GM21825 (cell line): ENCODE data around the gene UNC13A.

Experiments used
- ATAC-seq: cut with Tn5 transposase; IDR thresholded peaks from one replicate; pipeline ENCODE4 v1.9.1; 2021; ENCODE audit warnings: mild to moderate bottlenecking, moderate library complexity; ENCODE audit not compliant: unreplicated experiment

UNC13A gene

GRCh38 chr19:17687857-17688784 lies at the start of gene UNC13A:
TSS of gene UNC13A (minus strand) at chr19:17688354. CDS start at chr19:17688199, 155 bp downstream.
- ATAC-seq, result no peak

GRCh38 chr19:17737690-17738153 lies 49.6 kb upstream of the UNC13A start:
- ATAC-seq, result no peak

GRCh38 chr19:17735410-17735809 lies 47.3 kb upstream of the UNC13A start:
- ATAC-seq, result no peak

GRCh38 chr19:17734146-17734545 lies 46.0 kb upstream of the UNC13A start:
- ATAC-seq, result no peak

- ATAC-seq, result no peak
Observed at GRCh38 chr19:17733127-17733526, 45.0 kb upstream of the UNC13A start.

- no peak for ATAC-seq
Observed at GRCh38 chr19:17727843-17728242, 39.7 kb upstream of the UNC13A start.

GRCh38 chr19:17726964-17727773 lies 39.0 kb upstream of the UNC13A start:
- no peak for ATAC-seq

GRCh38 chr19:17726136-17726741 lies 38.1 kb upstream of the UNC13A start:
- ATAC-seq, result no peak

- no peak for ATAC-seq
Observed at GRCh38 chr19:17725422-17726078, 37.4 kb upstream of the UNC13A start.

- ATAC-seq, result no peak
Observed at GRCh38 chr19:17724655-17725054, 36.5 kb upstream of the UNC13A start.

- no peak for ATAC-seq
Observed at GRCh38 chr19:17722655-17723240, 34.6 kb upstream of the UNC13A start.

- ATAC-seq, result no peak
Observed at GRCh38 chr19:17721821-17722220, 33.7 kb upstream of the UNC13A start.

GRCh38 chr19:17721111-17721628 lies 33.0 kb upstream of the UNC13A start:
- ATAC-seq, result no peak

- no peak for ATAC-seq
Observed at GRCh38 chr19:17720440-17720839, 32.3 kb upstream of the UNC13A start.

GRCh38 chr19:17719730-17720400 lies 31.7 kb upstream of the UNC13A start:
- no peak for ATAC-seq

- no peak for ATAC-seq
Observed at GRCh38 chr19:17718947-17719711, 31.0 kb upstream of the UNC13A start, which contains the start of gene MAP1S. TSS of gene MAP1S (plus strand) at chr19:17719480. CDS start at chr19:17719503, 23 bp downstream.

- no peak for ATAC-seq
Observed at GRCh38 chr19:17718550-17718946, 30.4 kb upstream of the UNC13A start.

- ATAC-seq, result no peak
Observed at GRCh38 chr19:17716309-17716929, 28.3 kb upstream of the UNC13A start.
